Measurements from ENCODE around the gene MYBBP1A.

MYBBP1A gene

GRCh38 chr17:4490637-4491061, 64.5 kb downstream of the MYBBP1A start:
- H3K27me3 ChIP-seq (replicated peaks; ENCODE audit: control insufficient read depth, insufficient read depth, low read length), result no peaks in the 10 kb centered on the region; the same call in 1 of the 2 replicates
- no peaks in the 10 kb centered on the region for H3K36me3 ChIP-seq (ENCODE audit: control insufficient read depth, insufficient read depth, low read length)
- TF ChIP-seq CTCF (IDR thresholded peaks at IDR 0.05; ENCODE audit: insufficient read depth, low read length, poor library complexity, severe bottlenecking), result no peak
- H3K4me3 ChIP-seq (replicated peaks; ENCODE audit: low read depth, low read length), result no peak overlapping the region
- no peak for DNase-seq (ENCODE audit: extremely low read depth, insufficient read length)

- Histone ChIP-seq H3K4me3 (replicated peaks; ENCODE audit: low read depth, low read length) (no peak overlapping the region), H3K27me3 (replicated peaks; ENCODE audit: control insufficient read depth, insufficient read depth, low read length) (no peaks in the 10 kb centered on the region; the same call in 1 of the 2 replicates), H3K36me3 (ENCODE audit: control insufficient read depth, insufficient read depth, low read length) (no peaks in the 10 kb centered on the region)
- DNase-seq (ENCODE audit: extremely low read depth, insufficient read length), result no peak
- TF ChIP-seq CTCF (IDR thresholded peaks at IDR 0.05; ENCODE audit: insufficient read depth, low read length, poor library complexity, severe bottlenecking), result no peak
Observed at GRCh38 chr17:4490109-4490591, 65.0 kb downstream of the MYBBP1A start.

- no peak for TF ChIP-seq CTCF (IDR thresholded peaks at IDR 0.05; ENCODE audit: insufficient read depth, low read length, poor library complexity, severe bottlenecking)
- H3K36me3 ChIP-seq (ENCODE audit: control insufficient read depth, insufficient read depth, low read length), result no peaks in the 10 kb centered on the region
- DNase-seq (ENCODE audit: extremely low read depth, insufficient read length), result no peak
- no peak overlapping the region for H3K4me3 ChIP-seq (replicated peaks; ENCODE audit: low read depth, low read length)
- no peaks in the 10 kb centered on the region; the same call in 1 of the 2 replicates for H3K27me3 ChIP-seq (replicated peaks; ENCODE audit: control insufficient read depth, insufficient read depth, low read length)
Observed at GRCh38 chr17:4488989-4489595, 66.1 kb downstream of the MYBBP1A start.
